ENCODE results near the gene FAM50B.

The FAM50B gene

GRCh38 chr6:3894590-3895311 lies 45.6 kb downstream of the FAM50B start:
- no peak for DNase-seq

DNA sequence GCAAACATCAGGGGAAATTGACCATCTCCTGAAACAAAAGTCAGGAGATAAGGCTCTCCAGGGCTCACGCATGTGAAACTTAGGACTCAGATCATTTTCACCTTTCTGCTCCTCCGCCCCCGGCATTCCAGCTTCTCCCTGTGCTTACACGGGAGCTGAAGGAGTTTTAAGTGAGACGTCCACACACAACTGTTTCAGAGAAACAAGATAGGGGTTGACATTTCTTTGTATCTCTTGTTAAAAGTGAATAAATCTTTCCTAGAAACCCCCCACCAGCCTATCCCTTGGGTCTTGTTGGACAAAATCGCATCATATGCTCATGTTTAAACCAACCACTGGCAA lies 46.1 kb downstream of the FAM50B start:
- DNase-seq = no peak

- no peak for DNase-seq
Measured at GRCh38 chr6:3895805-3896204, 46.6 kb downstream of the FAM50B start.

- no peak for DNase-seq
Measured at GRCh38 chr6:3898265-3898994, 49.3 kb downstream of the FAM50B start.

DNA sequence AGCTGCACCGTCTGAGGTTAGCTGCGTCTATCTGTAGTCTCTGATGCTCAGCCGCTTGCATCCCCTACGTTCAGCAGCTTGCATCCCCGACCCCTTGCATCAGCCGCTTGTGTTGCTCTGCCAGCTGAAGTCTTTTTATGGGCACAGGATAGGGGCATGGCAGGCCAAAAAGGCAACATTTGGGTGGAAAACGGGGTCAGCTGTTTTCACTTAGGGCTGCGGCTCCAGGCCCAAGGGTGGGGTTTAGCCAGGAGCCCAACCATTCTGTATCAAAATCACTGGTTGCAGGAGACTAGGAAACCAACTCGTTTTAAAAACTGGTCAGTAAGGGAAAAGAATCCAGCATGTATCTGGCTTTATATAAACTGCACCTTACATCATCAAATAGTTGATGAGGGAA lies 49.9 kb downstream of the FAM50B start:
- no peak for DNase-seq

- no peak for DNase-seq
Measured at GRCh38 chr6:3899970-3900439, 50.8 kb downstream of the FAM50B start.

All from right kidney (tissue), 1 donor.